ENCODE measurements around the gene ZFAND3.

DNA sequence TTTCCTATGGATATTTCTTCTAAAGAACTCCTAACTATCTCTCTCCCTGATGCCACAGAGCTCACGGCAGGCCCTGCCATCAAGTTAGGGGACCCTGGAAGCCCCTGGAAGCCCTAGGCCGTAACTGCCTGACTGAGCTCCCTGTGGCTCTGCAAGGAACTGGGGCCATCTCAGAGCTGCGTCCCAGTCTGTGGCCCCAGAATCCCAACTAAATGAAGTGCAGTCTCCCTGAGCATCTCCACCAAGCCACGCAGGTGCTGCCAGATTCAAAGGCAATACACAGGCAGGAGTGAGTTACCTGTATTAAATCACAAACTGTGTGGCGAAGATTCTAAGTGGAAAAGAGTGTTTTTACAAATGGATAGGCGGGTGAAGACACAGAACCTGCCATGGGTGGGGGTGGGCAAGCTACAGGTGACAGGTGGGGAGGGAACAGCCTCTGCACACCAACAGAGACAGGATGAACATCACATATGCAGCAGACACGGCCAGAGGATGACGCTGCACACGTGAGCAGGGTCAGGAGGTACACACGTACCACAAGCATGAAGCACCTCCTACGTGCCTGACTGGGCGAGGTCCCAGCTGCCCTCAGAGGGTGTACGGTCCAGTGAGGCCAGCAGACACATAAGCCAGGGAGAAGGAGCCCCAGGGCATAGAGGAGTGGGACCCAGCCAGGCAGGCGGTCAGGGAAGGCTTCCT is 358.5 kb downstream of the ZFAND3 start:
- TF ChIP-seq, protein P1, sequence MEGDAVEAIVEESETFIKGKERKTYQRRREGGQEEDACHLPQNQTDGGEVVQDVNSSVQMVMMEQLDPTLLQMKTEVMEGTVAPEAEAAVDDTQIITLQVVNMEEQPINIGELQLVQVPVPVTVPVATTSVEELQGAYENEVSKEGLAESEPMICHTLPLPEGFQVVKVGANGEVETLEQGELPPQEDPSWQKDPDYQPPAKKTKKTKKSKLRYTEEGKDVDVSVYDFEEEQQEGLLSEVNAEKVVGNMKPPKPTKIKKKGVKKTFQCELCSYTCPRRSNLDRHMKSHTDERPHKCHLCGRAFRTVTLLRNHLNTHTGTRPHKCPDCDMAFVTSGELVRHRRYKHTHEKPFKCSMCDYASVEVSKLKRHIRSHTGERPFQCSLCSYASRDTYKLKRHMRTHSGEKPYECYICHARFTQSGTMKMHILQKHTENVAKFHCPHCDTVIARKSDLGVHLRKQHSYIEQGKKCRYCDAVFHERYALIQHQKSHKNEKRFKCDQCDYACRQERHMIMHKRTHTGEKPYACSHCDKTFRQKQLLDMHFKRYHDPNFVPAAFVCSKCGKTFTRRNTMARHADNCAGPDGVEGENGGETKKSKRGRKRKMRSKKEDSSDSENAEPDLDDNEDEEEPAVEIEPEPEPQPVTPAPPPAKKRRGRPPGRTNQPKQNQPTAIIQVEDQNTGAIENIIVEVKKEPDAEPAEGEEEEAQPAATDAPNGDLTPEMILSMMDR (IDR thresholded peaks at IDR 0.05): no peak
- no peak for TF ChIP-seq POLR2A (IDR thresholded peaks at IDR 0.05)

All from Peyer's patch (tissue), 4 donors.